SK-N-SH treated with all-trans-retinoic acid at 6 μM for 48 hours (cell line): ENCODE results near the gene TOM1L1.

Experiments
- ATAC-seq: fragments of 200-7000 bp; cut with Tn5 transposase; 3 replicates; pipeline ENCODE4 v1.9.1; 2020; ENCODE audit warnings: mild to moderate bottlenecking, moderate library complexity
- ARNTL ChIP-seq: fragments of 450-650 bp; formaldehyde crosslinking; IDR thresholded peaks from 2 replicates; pipeline ENCODE4 v1.5.0; 2020; ENCODE audit warnings: low read depth, mild to moderate bottlenecking, moderate library complexity, borderline replicate concordance
- BACH2 ChIP-seq: fragments of 250-450 bp; sonication (Bioruptor Pico); IDR thresholded peaks from 2 replicates; pipeline ENCODE4 v1.9.0; 2021; ENCODE audit warnings: mild to moderate bottlenecking, borderline replicate concordance
- CREB5 ChIP-seq: fragments of 250-450 bp; sonication (Bioruptor Pico); IDR thresholded peaks from 2 replicates; pipeline ENCODE4 v1.5.1; 2020; ENCODE audit warnings: low read depth, mild to moderate bottlenecking, moderate library complexity
- CSDC2 ChIP-seq: fragments of 250-450 bp; sonication (Bioruptor Pico); IDR thresholded peaks from 2 replicates; pipeline ENCODE4 v1.5.0; 2020; ENCODE audit warnings: mild to moderate bottlenecking, moderate library complexity
- ESRRG ChIP-seq: fragments of 250-450 bp; sonication (Bioruptor Pico); IDR thresholded peaks from 2 replicates; pipeline ENCODE4 v1.6.1; 2021; ENCODE audit warnings: mild to moderate bottlenecking
- GLIS3 ChIP-seq: fragments of 250-450 bp; sonication (Bioruptor Pico); IDR thresholded peaks from 2 replicates; pipeline ENCODE4 v1.5.0; 2020; ENCODE audit warnings: mild to moderate bottlenecking, moderate library complexity
- ISL1 ChIP-seq: fragments of 250-450 bp; sonication (Bioruptor Pico); IDR thresholded peaks from 2 replicates; pipeline ENCODE4 v2.1.2; 2022; ENCODE audit warnings: mild to moderate bottlenecking, moderate library complexity
- OSR1 ChIP-seq: fragments of 250-450 bp; sonication (Bioruptor Pico); IDR thresholded peaks from 2 replicates; pipeline ENCODE4 v1.8.0; 2022; ENCODE audit warnings: moderate library complexity, mild to moderate bottlenecking, inconsistent platforms
- POU6F1 ChIP-seq: fragments of 250-450 bp; sonication (Bioruptor Pico); IDR thresholded peaks from 2 replicates; pipeline ENCODE4 v1.8.0; 2021; ENCODE audit warnings: low read depth, mild to moderate bottlenecking, moderate library complexity, borderline replicate concordance
- PPARA ChIP-seq: fragments of 250-450 bp; sonication (Bioruptor Pico); IDR thresholded peaks from 2 replicates; pipeline ENCODE4 v1.5.0; 2020; ENCODE audit warnings: mild to moderate bottlenecking, borderline replicate concordance
- RARB ChIP-seq: fragments of 250-450 bp; sonication (Bioruptor Pico); IDR thresholded peaks from 2 replicates; pipeline ENCODE4 v1.8.0; 2021; ENCODE audit warnings: mild to moderate bottlenecking, moderate library complexity
- SNAI2 ChIP-seq: fragments of 250-450 bp; sonication (Bioruptor Pico); IDR thresholded peaks from 2 replicates; pipeline ENCODE4 v1.5.0; 2020; ENCODE audit warnings: mild to moderate bottlenecking, moderate library complexity
- TCF4 ChIP-seq: fragments of 250-450 bp; sonication (Bioruptor Pico); IDR thresholded peaks from 2 replicates; pipeline ENCODE4 v1.8.0; 2021; ENCODE audit warnings: mild to moderate bottlenecking, moderate library complexity, borderline replicate concordance
- TOX ChIP-seq: fragments of 250-450 bp; sonication (Bioruptor Pico); IDR thresholded peaks from 2 replicates; pipeline ENCODE4 v1.8.0; 2021; ENCODE audit warnings: mild to moderate bottlenecking, moderate library complexity, borderline replicate concordance
- TSHZ2 ChIP-seq: fragments of 250-450 bp; sonication (Bioruptor Pico); IDR thresholded peaks from 2 replicates; pipeline ENCODE4 v1.5.0; 2020; ENCODE audit warnings: mild to moderate bottlenecking, moderate library complexity
- ZC3H10 ChIP-seq: fragments of 250-450 bp; sonication (Bioruptor Pico); IDR thresholded peaks from 2 replicates; pipeline ENCODE4 v1.5.1; 2021; ENCODE audit warnings: mild to moderate bottlenecking, moderate library complexity
- ZFP3 ChIP-seq: fragments of 250-450 bp; sonication (Bioruptor Pico); IDR thresholded peaks from 2 replicates; pipeline ENCODE4 v1.5.0; 2020; ENCODE audit warnings: mild to moderate bottlenecking, moderate library complexity
- ZNF565 ChIP-seq: fragments of 450-650 bp; formaldehyde crosslinking; conservative IDR thresholded peaks from 2 replicates; pipeline ENCODE4 v1.5.0; 2020; ENCODE audit warnings: low read depth, mild to moderate bottlenecking, moderate library complexity
- ZNF70 ChIP-seq: fragments of 450-650 bp; formaldehyde crosslinking; IDR thresholded peaks from 2 replicates; pipeline ENCODE4 v1.5.0; 2020; ENCODE audit warnings: mild to moderate bottlenecking, moderate library complexity
- ZNF8 ChIP-seq: fragments of 450-650 bp; formaldehyde crosslinking; IDR thresholded peaks from 2 replicates; pipeline ENCODE4 v1.5.0; 2020; ENCODE audit warnings: mild to moderate bottlenecking, moderate library complexity
- TF ChIP-seq, protein P1 (sequence below): fragments of 250-450 bp; sonication (Bioruptor Pico); IDR thresholded peaks from 2 replicates; pipeline ENCODE4 v1.8.0; 2020; ENCODE audit warnings: mild to moderate bottlenecking, moderate library complexity, borderline replicate concordance

The TOM1L1 gene

GRCh38 chr17:54932711-54933110, 32.1 kb downstream of the TOM1L1 start (continued):
- TF ChIP-seq, protein P1, sequence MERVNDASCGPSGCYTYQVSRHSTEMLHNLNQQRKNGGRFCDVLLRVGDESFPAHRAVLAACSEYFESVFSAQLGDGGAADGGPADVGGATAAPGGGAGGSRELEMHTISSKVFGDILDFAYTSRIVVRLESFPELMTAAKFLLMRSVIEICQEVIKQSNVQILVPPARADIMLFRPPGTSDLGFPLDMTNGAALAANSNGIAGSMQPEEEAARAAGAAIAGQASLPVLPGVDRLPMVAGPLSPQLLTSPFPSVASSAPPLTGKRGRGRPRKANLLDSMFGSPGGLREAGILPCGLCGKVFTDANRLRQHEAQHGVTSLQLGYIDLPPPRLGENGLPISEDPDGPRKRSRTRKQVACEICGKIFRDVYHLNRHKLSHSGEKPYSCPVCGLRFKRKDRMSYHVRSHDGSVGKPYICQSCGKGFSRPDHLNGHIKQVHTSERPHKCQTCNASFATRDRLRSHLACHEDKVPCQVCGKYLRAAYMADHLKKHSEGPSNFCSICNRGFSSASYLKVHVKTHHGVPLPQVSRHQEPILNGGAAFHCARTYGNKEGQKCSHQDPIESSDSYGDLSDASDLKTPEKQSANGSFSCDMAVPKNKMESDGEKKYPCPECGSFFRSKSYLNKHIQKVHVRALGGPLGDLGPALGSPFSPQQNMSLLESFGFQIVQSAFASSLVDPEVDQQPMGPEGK (CRISPR knock-in tag), result no peak
- no peak for TF ChIP-seq ZNF70

GRCh38 chr17:54933921-54934320, 33.3 kb downstream of the TOM1L1 start:
- ATAC-seq, result no peak
- TF ChIP-seq ZNF70, result no peak
- TF ChIP-seq TCF4 (CRISPR knock-in tag), result no peak
- TF ChIP-seq ZFP3 (CRISPR knock-in tag), result no peak
- TF ChIP-seq, protein P1 (CRISPR knock-in tag), result no peak
- no peak for TF ChIP-seq TSHZ2 (CRISPR knock-in tag)
- no peak for TF ChIP-seq RARB (CRISPR knock-in tag)
- TF ChIP-seq PPARA, result no peak
- no peak for TF ChIP-seq ARNTL (CRISPR knock-in tag)
- no peak for TF ChIP-seq GLIS3 (CRISPR knock-in tag)
- no peak for TF ChIP-seq POU6F1 (CRISPR knock-in tag)
- TF ChIP-seq BACH2 (CRISPR knock-in tag), result no peak
- TF ChIP-seq TOX, result no peak
- no peak for TF ChIP-seq ISL1 (CRISPR knock-in tag)
- TF ChIP-seq CSDC2 (CRISPR knock-in tag), result no peak
- no peak for TF ChIP-seq ZC3H10
- no peak for TF ChIP-seq ESRRG (CRISPR knock-in tag)
- TF ChIP-seq ZNF8, result no peak
- TF ChIP-seq OSR1 (CRISPR knock-in tag), result no peak
- TF ChIP-seq, all 23 proteins: peak for 0

- TF ChIP-seq ZC3H10 (no peak), TSHZ2 (CRISPR knock-in tag) (no peak), TOX (no peak), RARB (CRISPR knock-in tag) (no peak), BACH2 (CRISPR knock-in tag) (no peak), ZFP3 (CRISPR knock-in tag) (no peak), ZNF565 (CRISPR knock-in tag) (no peak), GLIS3 (CRISPR knock-in tag) (no peak), SNAI2 (CRISPR knock-in tag) (no peak), CREB5 (CRISPR knock-in tag) (no peak), ZNF70 (no peak)
- no peak for ATAC-seq
Observed at GRCh38 chr17:54935471-54935870, 34.8 kb downstream of the TOM1L1 start.
